Uterus (tissue), 4 donors: ENCODE data around the gene SERAC1. TPM values are rescaled to one million over a fixed set of nuclear protein-coding genes. Genes with fewer than 3 reads are reported as not detected.

Experiments used
- DNase-seq, 2 donors: peaks; one replicate each; pipeline ENCODE4 v3.0.0-alpha.2; 2019 to 2020
- H3K27ac ChIP-seq, 2 donors: fragments of 200-600 bp; sonication (generic); 1 replicate in 1 of 2; 2 replicates in 1 of 2; pipeline ENCODE4 v1.5.1; 2016 to 2018
- H3K27me3 ChIP-seq, 2 donors: fragments of 200-600 bp; sonication (generic); one replicate each; pipeline ENCODE4 v1.5.1; 2018 to 2019; ENCODE audit warnings: control low read depth in 1 of 2
- H3K36me3 ChIP-seq, 2 donors: fragments of 200-600 bp; sonication (generic); one replicate each; pipeline ENCODE4 v1.5.1; 2019; ENCODE audit warnings: control low read depth in 1 of 2
- H3K4me1 ChIP-seq, 2 donors: fragments of 200-600 bp; sonication (generic); one replicate each; pipeline ENCODE4 v1.5.1; 2018 to 2019; ENCODE audit warnings: control low read depth in 1 of 2
- H3K4me3 ChIP-seq, 2 donors: fragments of 200-600 bp; sonication (generic); 1 replicate in 1 of 2; 2 replicates in 1 of 2; pipeline ENCODE4 v1.5.1; 2018 to 2019; ENCODE audit warnings: mild to moderate bottlenecking in 1 of 2
- H3K9me3 ChIP-seq, 2 donors: fragments of 200-600 bp; sonication (generic); one replicate each; pipeline ENCODE4 v1.5.1; 2019; ENCODE audit warnings: control low read depth in 1 of 2
- POLR2A ChIP-seq, 2 donors: fragments of 450-650 bp; IDR thresholded peaks; one replicate each; pipeline ENCODE4 v1.6.1; 2016; ENCODE audit warnings: antibody characterized with exemption in 2 of 2, mild to moderate bottlenecking in 1 of 2, moderate library complexity in 1 of 2
- intact Hi-C: fragments of 100-400 bp; cut with DNase I; formaldehyde crosslinking; loops from one replicate; pipeline ENCODE4 v1.15.1; 2023; ENCODE audit warnings: low total_unique reads
- total RNA-seq, 4 donors: library from RNA; depleted of rRNA in 3 of 4; stranded (reverse); fragments of >200 nt in 3 of 4; gene quantifications; one replicate each; pipeline versions ENCODE4 v1.1.0 to v1.2.4, GENCODE V29; 2014 to 2023
- TF ChIP-seq, protein P1 (sequence below), 4 experiments: fragments of 200-600 bp in 2 of 4; fragments of 450-650 bp in 2 of 4; sonication (generic) in 2 of 4; IDR thresholded peaks; one replicate each; pipeline ENCODE4 v1.5.1; 2016 to 2019; ENCODE audit warnings: antibody characterized with exemption in 4 of 4, mild to moderate bottlenecking in 2 of 4, moderate library complexity in 1 of 4
- donor health status: DM: yes; HTN: yes; CAD: no.

The SERAC1 gene
- total RNA-seq, 4 donors from 2014 or later: 3.3 to 9.7 (median 8.9) TPM

GRCh38 chr6:158194487-158195280 is 26.6 kb upstream of the SERAC1 start:
- Histone ChIP-seq H3K27me3 (no peaks in the 10 kb centered on the region), H3K9me3 (no peaks in the 10 kb centered on the region), H3K4me3 (no peak overlapping the region), H3K27ac (no peak overlapping the region), H3K36me3 (no peaks in the 10 kb centered on the region), H3K4me1 (no peaks in the 10 kb centered on the region)
- no peak for TF ChIP-seq POLR2A (IDR thresholded peaks at IDR 0.05)
- TF ChIP-seq, protein P1, sequence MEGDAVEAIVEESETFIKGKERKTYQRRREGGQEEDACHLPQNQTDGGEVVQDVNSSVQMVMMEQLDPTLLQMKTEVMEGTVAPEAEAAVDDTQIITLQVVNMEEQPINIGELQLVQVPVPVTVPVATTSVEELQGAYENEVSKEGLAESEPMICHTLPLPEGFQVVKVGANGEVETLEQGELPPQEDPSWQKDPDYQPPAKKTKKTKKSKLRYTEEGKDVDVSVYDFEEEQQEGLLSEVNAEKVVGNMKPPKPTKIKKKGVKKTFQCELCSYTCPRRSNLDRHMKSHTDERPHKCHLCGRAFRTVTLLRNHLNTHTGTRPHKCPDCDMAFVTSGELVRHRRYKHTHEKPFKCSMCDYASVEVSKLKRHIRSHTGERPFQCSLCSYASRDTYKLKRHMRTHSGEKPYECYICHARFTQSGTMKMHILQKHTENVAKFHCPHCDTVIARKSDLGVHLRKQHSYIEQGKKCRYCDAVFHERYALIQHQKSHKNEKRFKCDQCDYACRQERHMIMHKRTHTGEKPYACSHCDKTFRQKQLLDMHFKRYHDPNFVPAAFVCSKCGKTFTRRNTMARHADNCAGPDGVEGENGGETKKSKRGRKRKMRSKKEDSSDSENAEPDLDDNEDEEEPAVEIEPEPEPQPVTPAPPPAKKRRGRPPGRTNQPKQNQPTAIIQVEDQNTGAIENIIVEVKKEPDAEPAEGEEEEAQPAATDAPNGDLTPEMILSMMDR (IDR thresholded peaks at IDR 0.05): no peak
- intact Hi-C loops: no loop called here
- no peak for DNase-seq

- Histone ChIP-seq H3K4me1 (no peaks in the 10 kb centered on the region), H3K4me3 (no peak overlapping the region), H3K27me3 (no peaks in the 10 kb centered on the region), H3K27ac (no peak overlapping the region), H3K9me3 (no peaks in the 10 kb centered on the region), H3K36me3 (no peaks in the 10 kb centered on the region)
- TF ChIP-seq POLR2A (IDR thresholded peaks at IDR 0.05): no peak
- TF ChIP-seq, protein P1 (IDR thresholded peaks at IDR 0.05): no peak
- intact Hi-C loops: no loop called here
- no peak for DNase-seq
Measured at GRCh38 chr6:158191761-158192160, 23.7 kb upstream of the SERAC1 start.

- Histone ChIP-seq H3K4me3 (no peak overlapping the region), H3K27ac (no peak overlapping the region), H3K27me3 (no peaks in the 10 kb centered on the region), H3K9me3 (no peaks in the 10 kb centered on the region), H3K4me1 (no peaks in the 10 kb centered on the region), H3K36me3 (no peaks in the 10 kb centered on the region)
- intact Hi-C loops: no loop called here
- TF ChIP-seq, protein P1 (IDR thresholded peaks at IDR 0.05): no peak
- no peak for TF ChIP-seq POLR2A (IDR thresholded peaks at IDR 0.05)
- DNase-seq: no peak
Measured at GRCh38 chr6:158191032-158191431, 23.0 kb upstream of the SERAC1 start.

DNA sequence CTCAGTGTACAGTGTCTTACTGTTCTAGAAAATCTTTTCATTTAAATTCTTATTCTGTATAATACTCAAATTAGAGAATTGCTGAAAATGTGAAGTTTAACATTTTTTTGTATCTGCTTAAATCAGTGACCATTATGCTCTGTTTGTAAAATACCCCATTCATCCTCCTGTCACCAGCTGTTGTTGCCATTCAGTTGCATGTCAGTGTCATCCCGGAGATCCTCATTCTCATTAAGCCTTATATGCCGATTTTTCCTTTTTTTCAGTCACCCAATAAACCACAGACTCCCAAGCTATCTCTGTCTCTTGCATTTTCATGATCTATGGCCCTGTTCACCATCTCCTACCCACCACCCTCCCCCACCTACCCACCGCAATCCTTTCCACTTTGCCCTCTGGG is 20.5 kb upstream of the SERAC1 start:
- DNase-seq: no peak
- no peak overlapping the region for H3K27ac ChIP-seq
- H3K4me1 ChIP-seq: no peaks in the 10 kb centered on the region
- intact Hi-C loops: no loop called here
- no peaks in the 10 kb centered on the region for H3K36me3 ChIP-seq
- H3K9me3 ChIP-seq: no peaks in the 10 kb centered on the region
- no peaks in the 10 kb centered on the region for H3K27me3 ChIP-seq
- no peak for TF ChIP-seq POLR2A (IDR thresholded peaks at IDR 0.05)
- H3K4me3 ChIP-seq: no peak overlapping the region

- Histone ChIP-seq H3K4me1 (no peaks in the 10 kb centered on the region), H3K36me3 (no peaks in the 10 kb centered on the region), H3K27me3 (no peaks in the 10 kb centered on the region), H3K4me3 (no peak overlapping the region), H3K9me3 (no peaks in the 10 kb centered on the region), H3K27ac (no peak overlapping the region)
- intact Hi-C loops: no loop called here
- TF ChIP-seq, protein P1 (IDR thresholded peaks at IDR 0.05): no peak
- TF ChIP-seq POLR2A (IDR thresholded peaks at IDR 0.05): no peak
- DNase-seq: no peak
Measured at GRCh38 chr6:158185729-158186456, 17.8 kb upstream of the SERAC1 start.
